Mesenchymal stem cell (in vitro differentiated cells and primary cell): ENCODE measurements around the gene TFCP2L1.

Experiments used
- DNase-seq: peaks from one replicate; pipeline ENCODE4 v3.0.0-alpha.2; 2013
- H2AFZ ChIP-seq: one replicate; pipeline ENCODE4 v1.6.1; 2013; ENCODE audit warnings: low read depth, mild to moderate bottlenecking, control low read depth, inconsistent platforms, low read length, moderate library complexity
- H2AK5ac ChIP-seq: 2 replicates; pipeline ENCODE4 v1.6.1; 2013; ENCODE audit warnings: low read length, moderate library complexity, mild to moderate bottlenecking, inconsistent platforms; ENCODE audit not compliant: severe bottlenecking
- H2BK120ac ChIP-seq: one replicate; pipeline ENCODE4 v1.6.1; 2013; ENCODE audit warnings: low read depth, mild to moderate bottlenecking, inconsistent platforms, low read length, moderate library complexity
- H2BK12ac ChIP-seq, 2 experiments: one replicate each; pipeline ENCODE4 v1.6.1; 2013; ENCODE audit warnings: inconsistent platforms in 2 of 2, low read length in 2 of 2, mild to moderate bottlenecking in 2 of 2, moderate library complexity in 2 of 2, control low read depth in 1 of 2
- H2BK15ac ChIP-seq: one replicate; pipeline ENCODE4 v1.6.1; 2013; ENCODE audit warnings: mild to moderate bottlenecking, low read depth, inconsistent platforms; ENCODE audit not compliant: poor library complexity, severe bottlenecking
- H2BK5ac ChIP-seq: 2 replicates; pipeline ENCODE4 v1.6.1; 2013; ENCODE audit warnings: low read depth, mild to moderate bottlenecking, low read length, control low read depth, inconsistent platforms; ENCODE audit not compliant: poor library complexity, severe bottlenecking
- H3K14ac ChIP-seq, 2 experiments: one replicate each; pipeline ENCODE4 v1.6.1; 2013; ENCODE audit warnings: inconsistent platforms in 2 of 2, low read length in 2 of 2, control low read depth in 1 of 2, mild to moderate bottlenecking in 1 of 2, moderate library complexity in 1 of 2
- H3K18ac ChIP-seq, 2 experiments: one replicate each; pipeline ENCODE4 v1.6.1; 2013; ENCODE audit warnings: inconsistent platforms in 2 of 2, low read length in 2 of 2, control low read depth in 1 of 2, low read depth in 1 of 2, mild to moderate bottlenecking in 1 of 2
- H3K23ac ChIP-seq, 2 experiments: one replicate each; pipeline ENCODE4 v1.6.1; 2013; ENCODE audit warnings: inconsistent platforms in 2 of 2, low read length in 2 of 2, mild to moderate bottlenecking in 2 of 2, moderate library complexity in 2 of 2, control low read depth in 1 of 2
- H3K27ac ChIP-seq: 2 replicates; pipeline ENCODE4 v1.5.1; 2013; ENCODE audit warnings: mild to moderate bottlenecking, moderate library complexity, low read length, control low read depth, inconsistent platforms; ENCODE audit not compliant: poor library complexity, severe bottlenecking
- H3K27me3 ChIP-seq, 2 experiments: 2 replicates each; pipeline versions ENCODE4 v1.6.1 to v1.7.0; 2013; ENCODE audit warnings: low read length in 2 of 2, mild to moderate bottlenecking in 2 of 2, moderate library complexity in 2 of 2, control low read depth in 1 of 2, inconsistent platforms in 1 of 2; ENCODE audit not compliant: control insufficient read depth in 1 of 2, insufficient read depth in 1 of 2
- H3K36me3 ChIP-seq, 2 experiments: 2 replicates each; pipeline versions ENCODE4 v1.6.1 to v1.7.0; 2013; ENCODE audit warnings: low read length in 2 of 2, control low read depth in 1 of 2, inconsistent platforms in 1 of 2, low read depth in 1 of 2, mild to moderate bottlenecking in 1 of 2; ENCODE audit not compliant: insufficient read depth in 2 of 2, control insufficient read depth in 1 of 2
- H3K4ac ChIP-seq, 2 experiments: one replicate each; pipeline ENCODE4 v1.6.1; 2013; ENCODE audit warnings: inconsistent platforms in 2 of 2, low read length in 2 of 2, mild to moderate bottlenecking in 2 of 2, moderate library complexity in 2 of 2, control low read depth in 1 of 2, low read depth in 1 of 2
- H3K4me1 ChIP-seq: 2 replicates; pipeline ENCODE4 v1.6.1; 2013; ENCODE audit warnings: low read depth, low read length, control low read depth; ENCODE audit not compliant: control insufficient read depth, insufficient read depth
- H3K4me2 ChIP-seq: 2 replicates; pipeline ENCODE4 v1.6.1; 2013; ENCODE audit warnings: low read length, mild to moderate bottlenecking, inconsistent platforms; ENCODE audit not compliant: poor library complexity, severe bottlenecking
- H3K4me3 ChIP-seq, 2 experiments: 2 replicates each; pipeline versions ENCODE4 v1.5.1 to v1.7.0; 2013; ENCODE audit warnings: low read length in 2 of 2, mild to moderate bottlenecking in 2 of 2, control low read depth in 1 of 2, low read depth in 1 of 2; ENCODE audit not compliant: insufficient read depth in 1 of 2
- H3K79me1 ChIP-seq: replicated peaks from 2 replicates; pipeline ENCODE4 v1.6.1; 2013; ENCODE audit warnings: mild to moderate bottlenecking, control low read depth, low read length, inconsistent platforms; ENCODE audit not compliant: poor library complexity, severe bottlenecking
- H3K9ac ChIP-seq: 2 replicates; pipeline ENCODE4 v1.7.0; 2013; ENCODE audit warnings: mild to moderate bottlenecking, low read length, moderate library complexity
- H3K9me3 ChIP-seq: 2 replicates; pipeline ENCODE4 v1.7.0; 2013; ENCODE audit warnings: mild to moderate bottlenecking, low read length; ENCODE audit not compliant: control insufficient read depth
- H4K8ac ChIP-seq: one replicate; pipeline ENCODE4 v1.6.1; 2013; ENCODE audit warnings: inconsistent platforms, mild to moderate bottlenecking, low read length, moderate library complexity
- H4K91ac ChIP-seq: one replicate; pipeline ENCODE4 v1.6.1; 2013; ENCODE audit warnings: mild to moderate bottlenecking, low read length, inconsistent platforms
- WGBS: methylation state at CpG from one replicate; pipeline ENCODE4 v1.1.7; 2013; ENCODE audit warnings: mixed read lengths; 5-methylcytosine and 5-hydroxymethylcytosine counted together

TFCP2L1 gene

GRCh38 chr2:121242976-121243375 is 42.0 kb downstream of the TFCP2L1 start:
- no peak overlapping the region for H2BK12ac ChIP-seq
- no peak overlapping the region for H3K23ac ChIP-seq
- H3K4ac ChIP-seq, result no peak overlapping the region
- no peak overlapping the region for H3K4me2 ChIP-seq
- no peaks in the 10 kb centered on the region for H3K9me3 ChIP-seq
- no peak overlapping the region for H2BK120ac ChIP-seq
- H3K9ac ChIP-seq, result no peak overlapping the region
- no peak overlapping the region for H3K14ac ChIP-seq
- H4K8ac ChIP-seq, result no peak overlapping the region
- no peaks in the 10 kb centered on the region for H3K36me3 ChIP-seq
- H3K4me1 ChIP-seq, result peaks cover 5% of the 10 kb centered on the region
- no peak overlapping the region for H2BK5ac ChIP-seq
- no peak overlapping the region for H4K91ac ChIP-seq
- H3K18ac ChIP-seq, result no peak overlapping the region
- H2AFZ ChIP-seq, result no peak overlapping the region
- DNase-seq, result no peak
- 79% methylated on average over 9 of the region's 9 CpGs for whole genome bisulfite sequencing
- H3K27me3 ChIP-seq, result peaks cover 67 to 86% of the 10 kb centered on the region in 2 experiments
- H2AK5ac ChIP-seq, result no peak overlapping the region
- H3K27ac ChIP-seq, result no peak overlapping the region
- H3K79me1 ChIP-seq, result no peaks in the 10 kb centered on the region
- no peak overlapping the region for H2BK15ac ChIP-seq
- H3K4me3 ChIP-seq, result no peak overlapping the region

- Histone ChIP-seq H2AK5ac (no peak overlapping the region), H3K9me3 (no peaks in the 10 kb centered on the region), H3K79me1 (no peaks in the 10 kb centered on the region), H3K4me3 (no peak overlapping the region), H3K18ac (no peak overlapping the region), H2AFZ (no peak overlapping the region), H2BK5ac (no peak overlapping the region), H3K14ac (no peak overlapping the region), H3K23ac (no peak overlapping the region), H3K27ac (no peak overlapping the region), H3K36me3 (no peaks in the 10 kb centered on the region), H3K9ac (no peak overlapping the region), H3K4me2 (no peak overlapping the region), H2BK120ac (no peak overlapping the region), H3K27me3 (peaks cover 65 to 82% of the 10 kb centered on the region in 2 experiments), H3K4me1 (peaks cover 11% of the 10 kb centered on the region), H3K4ac (no peak overlapping the region), H2BK12ac (no peak overlapping the region), H2BK15ac (no peak overlapping the region), H4K91ac (no peak overlapping the region), H4K8ac (no peak overlapping the region)
- no peak for DNase-seq
- 86% methylated on average over 16 of the region's 16 CpGs for WGBS
These were observed 42.7 kb downstream of the TFCP2L1 start for GRCh38 chr2:121242175-121242875.

- Histone ChIP-seq H2BK5ac (no peak overlapping the region), H4K8ac (no peak overlapping the region), H3K9ac (no peak overlapping the region), H3K4me3 (no peak overlapping the region), H3K79me1 (no peaks in the 10 kb centered on the region), H3K14ac (no peak overlapping the region), H3K4ac (no peak overlapping the region), H3K27me3 (peaks cover 67 to 75% of the 10 kb centered on the region in 2 experiments), H2AFZ (no peak overlapping the region), H3K4me1 (peaks cover 10% of the 10 kb centered on the region), H3K23ac (no peak overlapping the region), H3K36me3 (no peaks in the 10 kb centered on the region), H2BK120ac (no peak overlapping the region), H3K18ac (no peak overlapping the region), H2BK15ac (no peak overlapping the region), H4K91ac (no peak overlapping the region), H2AK5ac (no peak overlapping the region), H3K4me2 (no peak overlapping the region), H3K27ac (no peak overlapping the region), H3K9me3 (no peaks in the 10 kb centered on the region), H2BK12ac (no peak overlapping the region)
- DNase-seq, result no peak
- WGBS, result 80% methylated on average over 1 of the region's 3 CpGs
These were observed 43.5 kb downstream of the TFCP2L1 start for GRCh38 chr2:121241466-121241865.

GRCh38 chr2:121240436-121240835 is 44.6 kb downstream of the TFCP2L1 start:
- H3K36me3 ChIP-seq, result no peaks in the 10 kb centered on the region
- no peak overlapping the region for H3K18ac ChIP-seq
- peaks cover 69 to 75% of the 10 kb centered on the region in 2 experiments for H3K27me3 ChIP-seq
- no peak overlapping the region for H2BK120ac ChIP-seq
- H4K8ac ChIP-seq, result no peak overlapping the region
- 78% methylated on average over 6 of the region's 6 CpGs for whole genome bisulfite sequencing
- no peaks in the 10 kb centered on the region for H3K9me3 ChIP-seq
- H2BK5ac ChIP-seq, result no peak overlapping the region
- no peak overlapping the region for H2AFZ ChIP-seq
- H2BK12ac ChIP-seq, result no peak overlapping the region
- no peak overlapping the region for H4K91ac ChIP-seq
- no peak for DNase-seq
- H3K4me3 ChIP-seq, result no peak overlapping the region
- no peak overlapping the region for H3K14ac ChIP-seq
- no peak overlapping the region for H3K27ac ChIP-seq
- H3K4me1 ChIP-seq, result peaks cover 10% of the 10 kb centered on the region
- no peaks in the 10 kb centered on the region for H3K79me1 ChIP-seq
- H3K23ac ChIP-seq, result no peak overlapping the region
- H3K4ac ChIP-seq, result no peak overlapping the region
- H3K9ac ChIP-seq, result no peak overlapping the region
- H2AK5ac ChIP-seq, result no peak overlapping the region
- H2BK15ac ChIP-seq, result no peak overlapping the region
- H3K4me2 ChIP-seq, result no peak overlapping the region
